ENCODE data around the gene S100A11.

The S100A11 gene

DNA sequence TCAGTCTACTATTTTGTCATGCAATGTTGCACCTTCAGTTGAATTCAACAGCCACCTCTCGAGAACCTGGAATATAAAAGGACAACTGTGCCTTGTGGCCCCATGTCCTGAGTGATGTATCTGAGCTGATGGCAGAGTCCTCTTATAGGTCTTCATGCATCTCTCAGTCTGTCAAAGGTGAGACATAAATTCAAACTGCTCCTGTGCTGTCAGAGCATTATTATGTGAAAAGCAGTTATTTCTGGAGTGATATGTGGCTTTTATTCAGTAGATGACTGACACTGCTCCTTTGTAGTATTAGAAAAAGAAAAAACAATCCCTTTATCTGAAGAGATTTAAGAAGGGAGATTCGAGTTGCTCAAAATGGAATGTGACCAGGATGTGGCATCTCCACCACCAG is 51.5 kb downstream of the S100A11 start:
- no peak for DNase-seq

DNA sequence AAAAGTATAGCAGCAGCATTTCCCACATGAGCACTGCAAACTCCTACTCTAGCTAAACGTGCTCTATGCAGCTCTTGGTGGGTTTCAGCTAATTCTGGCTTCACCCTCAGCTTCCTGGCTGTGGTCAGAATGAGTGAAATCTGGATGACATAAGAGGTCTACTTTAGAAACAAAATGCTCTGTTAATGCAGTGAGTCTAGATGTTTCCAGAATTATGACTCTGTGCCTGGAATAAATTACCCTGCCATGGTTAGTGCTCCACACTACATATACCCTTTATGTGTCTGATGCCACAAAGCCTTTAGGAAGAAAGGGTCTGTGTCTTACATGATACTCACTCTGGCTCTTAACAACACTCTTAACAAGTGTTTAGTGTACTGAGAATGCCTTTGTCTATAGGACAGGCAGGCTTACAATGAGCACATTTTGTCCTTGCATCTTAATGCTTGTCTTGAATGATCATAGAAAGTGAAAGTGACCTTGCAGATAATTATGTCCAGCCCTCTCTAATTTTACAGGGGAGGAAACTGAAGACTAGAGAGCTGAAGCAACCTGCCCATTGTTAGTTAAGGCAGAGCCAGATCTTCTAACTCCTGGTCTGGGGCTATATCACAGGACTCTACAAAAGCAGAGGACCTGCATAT is 52.4 kb downstream of the S100A11 start:
- no peak for DNase-seq

All from right kidney (tissue), 1 donor.